PFSK-1 (cell line): ENCODE data around the gene TSTD2.

ENCODE experiments used
- POLR2AphosphoS5 ChIP-seq: IDR thresholded peaks from 2 replicates; pipeline ENCODE4 v1.6.1; 2012; ENCODE audit warnings: low read depth, mild to moderate bottlenecking, control low read depth, low read length, moderate library complexity
- REST ChIP-seq, 2 experiments: IDR thresholded peaks; 2 replicates each; pipeline versions ENCODE4 v1.6.1 to v1.8.0; 2011 to 2012; ENCODE audit warnings: low read depth in 2 of 2, low read length in 2 of 2, control low read depth in 1 of 2, inconsistent platforms in 1 of 2, mild to moderate bottlenecking in 1 of 2, moderate library complexity in 1 of 2; ENCODE audit not compliant: insufficient read depth in 1 of 2
- SIN3A ChIP-seq: IDR thresholded peaks from 2 replicates; pipeline ENCODE4 v1.6.1; 2012; ENCODE audit warnings: mild to moderate bottlenecking, low read length, moderate library complexity, borderline replicate concordance; ENCODE audit not compliant: insufficient read depth
- TAF1 ChIP-seq: IDR thresholded peaks from 2 replicates; pipeline ENCODE4 v1.6.1; 2012; ENCODE audit warnings: low read length, control low read depth, borderline replicate concordance; ENCODE audit not compliant: insufficient read depth

DNA sequence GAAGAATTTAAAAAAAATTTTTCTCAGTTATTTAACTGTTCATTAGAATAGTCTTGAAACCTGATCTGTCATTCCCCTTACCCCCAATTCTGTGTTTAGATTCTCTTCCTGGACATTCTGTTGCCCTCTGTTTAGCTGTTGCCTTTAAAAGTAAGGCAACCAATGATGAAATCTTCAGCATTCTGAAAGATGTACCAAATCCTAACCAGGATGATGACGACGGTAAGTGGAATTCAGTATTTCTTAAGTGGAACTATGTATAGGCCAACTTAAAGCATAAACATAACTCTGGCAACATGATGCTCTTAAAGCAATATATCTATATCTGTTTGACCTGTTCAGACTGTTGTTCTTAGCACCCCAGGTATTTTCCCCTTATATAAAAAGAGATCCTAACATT is 27.7 kb upstream of the TSTD2 start:
- TF ChIP-seq POLR2AphosphoS5 (no peak), REST (IDR thresholded peaks at IDR 0.05; ENCODE audit: insufficient read depth in 1 of 2, low read depth in 2 of 2, low read length in 2 of 2) (no peak), SIN3A (no peak), TAF1 (no peak)
